Measurements from ENCODE around the gene KIAA0232. TPM values are rescaled to one million over a fixed set of nuclear protein-coding genes. Genes with fewer than 3 reads are reported as not detected.

The KIAA0232 gene
- total RNA-seq, 1 experiment from 2014 or later: 5.5 TPM

DNA sequence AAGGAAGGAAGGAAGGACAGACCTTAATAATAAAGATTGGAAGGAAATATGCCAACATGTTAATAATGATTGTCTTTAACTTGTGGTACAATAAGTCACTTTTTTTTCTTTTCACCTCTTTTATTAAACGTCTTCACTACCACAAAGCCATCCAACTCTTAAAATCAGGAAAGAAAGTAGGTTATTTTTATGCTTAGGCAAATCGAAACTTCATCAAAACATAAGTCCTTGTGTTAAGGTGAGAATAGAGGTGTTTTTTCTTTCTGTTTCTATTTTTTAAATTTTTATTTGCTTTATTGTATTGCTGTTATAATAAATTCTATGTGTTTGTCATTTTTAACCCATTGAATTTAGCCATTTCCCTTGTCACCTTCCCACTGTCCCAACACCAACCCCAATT lies 40.0 kb upstream of the KIAA0232 start:
- H3K79me2 ChIP-seq (ENCODE audit: low read length): no peaks in the 10 kb centered on the region
- no peak overlapping the region for H3K4me3 ChIP-seq (ENCODE audit: low read length)
- peaks cover 13% of the 10 kb centered on the region for H3K4me1 ChIP-seq (ENCODE audit: insufficient read depth, low read length)
- ChIA-PET CTCF (no interaction called here), POLR2A (ENCODE audit: unreplicated experiment) (no interaction called here)
- no peak for DNase-seq
- no peak overlapping the region for H3K27ac ChIP-seq (ENCODE audit: low read length)
- no peak overlapping the region for H3K4me2 ChIP-seq (ENCODE audit: low read length)
- no peaks in the 10 kb centered on the region for H4K20me1 ChIP-seq (ENCODE audit: low read length)
- H3K36me3 ChIP-seq (ENCODE audit: low read depth, low read length): no peaks in the 10 kb centered on the region
- TF ChIP-seq, protein P1, sequence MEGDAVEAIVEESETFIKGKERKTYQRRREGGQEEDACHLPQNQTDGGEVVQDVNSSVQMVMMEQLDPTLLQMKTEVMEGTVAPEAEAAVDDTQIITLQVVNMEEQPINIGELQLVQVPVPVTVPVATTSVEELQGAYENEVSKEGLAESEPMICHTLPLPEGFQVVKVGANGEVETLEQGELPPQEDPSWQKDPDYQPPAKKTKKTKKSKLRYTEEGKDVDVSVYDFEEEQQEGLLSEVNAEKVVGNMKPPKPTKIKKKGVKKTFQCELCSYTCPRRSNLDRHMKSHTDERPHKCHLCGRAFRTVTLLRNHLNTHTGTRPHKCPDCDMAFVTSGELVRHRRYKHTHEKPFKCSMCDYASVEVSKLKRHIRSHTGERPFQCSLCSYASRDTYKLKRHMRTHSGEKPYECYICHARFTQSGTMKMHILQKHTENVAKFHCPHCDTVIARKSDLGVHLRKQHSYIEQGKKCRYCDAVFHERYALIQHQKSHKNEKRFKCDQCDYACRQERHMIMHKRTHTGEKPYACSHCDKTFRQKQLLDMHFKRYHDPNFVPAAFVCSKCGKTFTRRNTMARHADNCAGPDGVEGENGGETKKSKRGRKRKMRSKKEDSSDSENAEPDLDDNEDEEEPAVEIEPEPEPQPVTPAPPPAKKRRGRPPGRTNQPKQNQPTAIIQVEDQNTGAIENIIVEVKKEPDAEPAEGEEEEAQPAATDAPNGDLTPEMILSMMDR (conservative IDR thresholded peaks at IDR 0.05; ENCODE audit: low read depth, low read length): no peak
- TF ChIP-seq EZH2phosphoT487 (IDR thresholded peaks at IDR 0.05; ENCODE audit: borderline replicate concordance, low read length): no peak
- no peak for TF ChIP-seq EZH2 (IDR thresholded peaks at IDR 0.05; ENCODE audit: low read length, unreplicated experiment)
- no peaks in the 10 kb centered on the region for H3K9me2 ChIP-seq (replicated peaks; ENCODE audit: low read length)
- no peak overlapping the region for H2AFZ ChIP-seq (ENCODE audit: low read length)
- no TSS peak for BruUV-seq (replicated peaks)
- no peak for ATAC-seq
- H3K9me3 ChIP-seq (ENCODE audit: low read length): no peaks in the 10 kb centered on the region
- H3F3A ChIP-seq (ENCODE audit: low read length, unreplicated experiment): no peaks in the 10 kb centered on the region
- no peaks in the 10 kb centered on the region for H3K27me3 ChIP-seq (ENCODE audit: low read length)
- no peak overlapping the region for H3K9ac ChIP-seq (ENCODE audit: low read length)
- intact Hi-C loops (cut with micrococcal nuclease): no loop called here

DNA sequence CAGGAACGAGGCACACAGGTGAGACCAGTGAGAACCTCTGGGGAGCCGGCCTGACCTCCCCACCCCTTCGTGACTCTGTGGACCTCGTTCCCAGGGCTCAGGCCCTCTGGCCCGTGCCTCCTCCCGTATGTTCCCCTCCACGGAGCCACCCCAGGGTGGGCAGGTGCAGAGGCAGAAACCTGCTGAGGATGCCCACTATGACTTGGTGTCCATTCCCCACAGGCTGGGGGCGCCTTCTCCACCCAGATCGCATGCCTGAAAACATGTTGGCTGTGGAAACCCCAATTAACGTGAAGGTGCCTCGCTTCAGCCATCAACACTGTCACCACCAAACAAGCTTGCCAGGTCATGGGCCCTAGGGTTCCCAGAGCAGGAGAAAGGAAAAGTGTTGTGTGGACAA lies 39.5 kb upstream of the KIAA0232 start:
- Histone ChIP-seq H3K9me3 (ENCODE audit: low read length) (no peaks in the 10 kb centered on the region), H4K20me1 (ENCODE audit: low read length) (no peaks in the 10 kb centered on the region), H3K36me3 (ENCODE audit: low read depth, low read length) (no peaks in the 10 kb centered on the region), H3K27me3 (ENCODE audit: low read length) (no peaks in the 10 kb centered on the region), H3K4me3 (ENCODE audit: low read length) (no peak overlapping the region), H3K9ac (ENCODE audit: low read length) (no peak overlapping the region), H3K9me2 (replicated peaks; ENCODE audit: low read length) (no peaks in the 10 kb centered on the region), H3K4me2 (ENCODE audit: low read length) (no peak overlapping the region), H3K4me1 (ENCODE audit: insufficient read depth, low read length) (peaks cover 18% of the 10 kb centered on the region), H3F3A (ENCODE audit: low read length, unreplicated experiment) (no peaks in the 10 kb centered on the region), H2AFZ (ENCODE audit: low read length) (no peak overlapping the region), H3K27ac (ENCODE audit: low read length) (no peak overlapping the region), H3K79me2 (ENCODE audit: low read length) (no peaks in the 10 kb centered on the region)
- BruUV-seq (replicated peaks): no TSS peak
- TF ChIP-seq, protein P1 (conservative IDR thresholded peaks at IDR 0.05; ENCODE audit: low read depth, low read length): no peak
- TF ChIP-seq EZH2phosphoT487 (IDR thresholded peaks at IDR 0.05; ENCODE audit: borderline replicate concordance, low read length) (no peak), EZH2 (IDR thresholded peaks at IDR 0.05; ENCODE audit: low read length, unreplicated experiment) (no peak)
- POLR2A ChIA-PET (ENCODE audit: unreplicated experiment): no interaction called here
- DNase-seq (no peak), ATAC-seq (no peak)
- intact Hi-C loops (cut with micrococcal nuclease): no loop called here
- CTCF ChIA-PET: no interaction called here

DNA sequence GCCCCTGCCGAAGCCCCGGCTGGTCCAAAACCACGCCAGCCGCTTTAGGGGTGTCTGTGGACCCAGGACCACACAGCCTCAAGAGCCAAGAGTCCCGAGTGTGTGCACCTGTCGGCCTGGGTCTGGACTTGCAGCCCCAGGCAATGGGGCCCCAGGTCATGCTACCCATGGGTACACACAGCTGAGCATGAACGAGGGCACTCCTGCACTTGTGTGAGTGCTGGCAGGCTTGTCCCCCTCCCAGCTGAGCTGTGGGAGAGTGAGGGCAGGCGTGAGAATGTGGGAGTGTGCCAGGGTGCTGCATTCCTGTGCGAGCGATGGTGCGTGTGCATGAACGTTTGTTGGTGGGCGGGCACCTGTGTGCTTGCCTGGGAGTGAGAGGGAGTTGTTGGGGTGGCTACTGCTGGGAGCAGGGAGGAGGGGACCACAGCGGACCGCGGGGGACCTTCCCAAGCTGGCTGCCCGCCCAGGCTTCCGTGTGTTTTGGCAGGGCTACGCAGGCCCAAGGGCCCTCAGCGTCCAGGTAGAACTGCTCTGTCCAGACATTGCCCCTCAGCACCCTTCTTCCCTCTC lies 35.7 kb upstream of the KIAA0232 start:
- ATAC-seq: peak; percentile 45
- intact Hi-C loops (cut with micrococcal nuclease): no loop called here

More for the DNA sequence above, 35.7 kb upstream of the KIAA0232 start:
- peak overlapping the region; percentile 67 for H2AFZ ChIP-seq (ENCODE audit: low read length)
- peak overlapping the region; percentile 58 for H3K4me2 ChIP-seq (ENCODE audit: low read length)
- H3K9me3 ChIP-seq (ENCODE audit: low read length): no peaks in the 10 kb centered on the region
- H3K4me3 ChIP-seq (ENCODE audit: low read length): no peak overlapping the region
- POLR2A ChIA-PET (ENCODE audit: unreplicated experiment): no interaction called here
- H3K36me3 ChIP-seq (ENCODE audit: low read depth, low read length): no peaks in the 10 kb centered on the region
- no peaks in the 10 kb centered on the region for H4K20me1 ChIP-seq (ENCODE audit: low read length)
- no peaks in the 10 kb centered on the region for H3K27me3 ChIP-seq (ENCODE audit: low read length)
- peaks cover 55% of the 10 kb centered on the region for H3K4me1 ChIP-seq (ENCODE audit: insufficient read depth, low read length)
- no TSS peak for BruUV-seq (replicated peaks)
- CTCF ChIA-PET: no interaction called here
- H3K9me2 ChIP-seq (replicated peaks; ENCODE audit: low read length): no peaks in the 10 kb centered on the region
- peak overlapping the region; percentile 88 for H3K27ac ChIP-seq (ENCODE audit: low read length)
- peak overlapping the region; percentile 76 for H3K9ac ChIP-seq (ENCODE audit: low read length)
- peak; percentile 66 for DNase-seq
- TF ChIP-seq, protein P1 (conservative IDR thresholded peaks at IDR 0.05; ENCODE audit: low read depth, low read length): no peak
- TF ChIP-seq EZH2phosphoT487 (IDR thresholded peaks at IDR 0.05; ENCODE audit: borderline replicate concordance, low read length) (no peak), EZH2 (IDR thresholded peaks at IDR 0.05; ENCODE audit: low read length, unreplicated experiment) (no peak)
- no peaks in the 10 kb centered on the region for H3F3A ChIP-seq (ENCODE audit: low read length, unreplicated experiment)
- H3K79me2 ChIP-seq (ENCODE audit: low read length): no peaks in the 10 kb centered on the region
